Measurements from ENCODE around the gene AKR1E2.

- no peak for TF ChIP-seq CTCF (IDR thresholded peaks at IDR 0.05)
- TF ChIP-seq POLR2A (IDR thresholded peaks at IDR 0.05) = no peak
- no peak for TF ChIP-seq EP300 (IDR thresholded peaks at IDR 0.05)
- TF ChIP-seq POLR2AphosphoS5 (IDR thresholded peaks at IDR 0.05) = no peak
Observed at GRCh38 chr10:4850397-4850796, 24.4 kb downstream of the AKR1E2 start.

Measured in stomach (tissue), 4 donors.